ENCODE measurements around the gene CACNG7.

The CACNG7 gene

DNA sequence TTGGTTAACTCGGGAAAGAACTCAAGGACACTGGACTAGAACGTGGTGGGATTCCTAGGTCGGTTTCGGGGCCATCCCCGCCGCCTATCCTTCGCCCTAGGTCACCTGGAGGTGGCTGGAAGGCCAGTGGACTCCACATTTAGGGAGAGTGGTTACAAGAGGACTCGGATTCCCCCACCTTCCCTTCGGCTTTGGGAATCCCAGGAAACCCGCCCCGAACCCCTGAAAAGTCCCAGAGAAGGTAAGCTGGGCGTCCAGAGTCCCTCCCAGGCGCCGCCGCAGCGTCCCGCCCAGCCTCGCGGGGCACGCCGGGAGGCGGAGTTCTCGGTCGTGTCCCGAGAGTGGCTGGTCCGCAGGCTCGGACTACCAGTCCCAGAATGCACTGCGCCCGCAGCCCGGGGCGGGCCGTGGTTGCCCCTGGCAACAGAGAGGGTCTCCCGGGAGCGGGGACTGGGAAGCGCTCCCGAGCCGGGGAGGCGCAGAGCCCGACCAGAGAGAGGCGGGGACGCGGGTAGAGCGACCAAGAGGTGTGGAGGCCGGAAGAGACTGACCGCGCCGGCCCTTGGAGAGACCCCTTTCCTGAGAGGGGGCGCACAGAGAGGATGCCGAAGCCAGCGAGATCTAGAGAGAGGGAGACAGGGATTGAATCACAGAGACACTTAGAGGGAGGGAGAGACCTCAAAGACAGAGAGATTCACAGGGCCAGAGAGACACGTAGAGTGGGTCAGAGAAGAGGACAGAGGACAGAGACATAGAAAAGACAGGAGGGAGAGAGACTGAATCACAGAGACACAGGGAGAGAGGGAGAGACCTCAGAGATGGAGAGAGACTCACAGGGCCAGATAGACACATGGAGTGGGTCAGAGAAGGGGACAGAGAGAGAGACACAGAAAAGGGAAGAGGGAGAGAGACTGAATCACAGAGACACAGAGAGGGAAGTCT, 29.7 kb upstream of the CACNG7 start:
- peak; percentile 83 for DNase-seq

DNA sequence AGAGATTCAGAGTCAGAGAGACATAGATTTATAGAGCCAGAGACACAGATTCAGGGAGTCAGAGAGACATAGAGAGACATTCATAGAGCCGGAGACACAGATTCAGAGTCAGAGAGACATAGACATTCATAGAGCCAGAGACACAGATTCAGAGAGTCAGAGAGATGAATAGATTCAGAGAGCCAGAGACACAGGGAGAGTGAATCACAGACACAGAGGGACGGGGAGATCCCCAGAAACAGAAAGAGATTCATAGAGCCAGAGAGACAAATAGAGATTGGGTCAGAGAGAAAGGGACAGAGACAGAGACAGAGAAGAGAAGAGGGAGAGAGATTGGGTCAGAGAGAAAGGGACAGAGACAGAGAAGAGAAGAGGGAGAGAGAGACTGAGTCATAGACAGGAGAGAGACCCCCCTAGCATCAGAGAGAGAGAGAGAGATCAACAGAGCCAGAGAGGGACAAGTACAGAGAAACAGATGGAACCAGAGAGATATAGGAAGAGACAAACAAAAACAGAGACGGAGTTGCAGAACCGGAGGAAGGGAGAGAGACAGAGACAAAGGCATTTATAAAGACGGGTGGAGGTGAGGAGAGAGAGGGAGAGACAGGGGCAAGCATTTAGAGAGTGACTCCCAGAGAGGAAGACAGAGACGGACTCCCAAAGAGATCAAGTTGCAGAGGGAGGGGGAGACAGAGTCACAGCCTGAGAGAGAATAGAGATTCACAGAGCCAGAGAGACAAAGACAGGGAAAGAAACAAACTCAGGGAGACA, 28.2 kb upstream of the CACNG7 start:
- no peak for DNase-seq

DNA sequence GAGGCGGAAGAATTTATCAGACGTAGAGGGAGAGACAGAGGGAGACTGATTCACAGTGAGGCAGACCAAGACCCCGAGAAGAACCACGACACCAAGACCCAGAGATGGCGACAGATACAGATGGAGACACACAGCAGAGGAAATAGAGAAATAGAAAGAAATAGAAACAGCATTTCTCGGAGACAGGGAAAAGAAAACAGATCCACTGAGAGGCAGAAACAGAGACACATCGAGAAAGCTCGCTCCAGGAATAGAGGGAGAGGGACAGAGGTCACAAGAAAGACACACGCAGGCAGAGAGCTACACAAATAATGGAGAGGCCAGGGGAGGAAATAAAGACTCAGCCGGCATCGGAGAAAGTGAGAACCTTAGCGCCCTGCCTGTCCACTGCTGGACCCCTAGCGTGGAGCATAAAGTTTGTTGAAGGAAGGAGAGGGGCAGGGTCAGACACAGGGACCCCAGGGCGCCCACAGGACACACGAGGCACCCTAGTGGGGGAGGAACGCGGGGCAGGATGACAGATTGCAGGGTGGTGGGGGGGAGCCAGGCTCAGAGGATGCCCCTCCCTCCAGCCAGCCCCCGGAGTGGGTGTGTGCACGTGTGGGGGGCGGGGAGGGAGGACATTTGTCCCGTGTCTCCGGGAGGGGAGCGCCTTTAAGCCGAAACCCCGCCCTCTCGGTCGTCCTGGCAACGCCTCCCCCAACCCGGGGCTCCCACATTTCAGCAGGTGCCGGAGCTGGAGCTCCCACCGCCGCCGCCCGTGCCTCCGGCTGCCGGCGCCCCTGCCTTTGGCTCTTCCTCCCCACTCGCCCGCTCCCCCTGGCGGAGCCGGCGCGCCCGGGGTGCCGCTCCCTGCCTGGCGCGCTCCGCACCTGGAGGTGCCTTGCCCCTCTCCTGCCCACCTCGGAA, 27.3 kb upstream of the CACNG7 start, which contains the start of gene PRKCG:
PRKCG (plus strand) TSS at position 716 of the 909 bp plus-strand sequence. CDS start 298 bp downstream, outside the sequence.
- DNase-seq: peak; percentile 51

DNA sequence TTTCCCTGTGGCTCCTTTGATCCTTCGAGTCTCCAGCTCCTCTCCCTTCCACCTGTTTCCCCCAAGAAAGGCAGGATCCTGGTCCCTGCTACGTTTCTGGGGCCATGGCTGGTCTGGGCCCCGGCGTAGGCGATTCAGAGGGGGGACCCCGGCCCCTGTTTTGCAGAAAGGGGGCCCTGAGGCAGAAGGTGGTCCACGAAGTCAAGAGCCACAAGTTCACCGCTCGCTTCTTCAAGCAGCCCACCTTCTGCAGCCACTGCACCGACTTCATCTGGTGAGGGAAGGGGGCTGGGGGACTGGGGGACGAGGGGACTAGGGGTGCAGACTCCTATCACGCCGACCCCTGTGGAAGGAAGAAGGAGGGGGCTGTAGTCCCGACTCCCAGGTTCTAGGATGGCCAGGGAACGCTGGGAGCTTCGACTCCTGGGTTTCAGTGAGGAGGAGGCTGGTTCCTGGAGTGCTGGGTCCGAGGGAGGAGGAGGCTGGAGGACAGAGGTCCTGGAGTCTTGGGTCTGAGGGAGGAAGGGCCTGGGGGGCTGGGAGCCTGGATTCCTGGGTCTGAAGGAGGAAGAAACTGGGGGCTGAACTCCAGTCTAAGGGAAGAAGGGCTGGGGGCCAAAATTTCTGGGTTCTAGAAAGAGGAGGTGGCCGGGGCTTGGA, 26.6 kb upstream of the CACNG7 start:
- no peak for DNase-seq

DNA sequence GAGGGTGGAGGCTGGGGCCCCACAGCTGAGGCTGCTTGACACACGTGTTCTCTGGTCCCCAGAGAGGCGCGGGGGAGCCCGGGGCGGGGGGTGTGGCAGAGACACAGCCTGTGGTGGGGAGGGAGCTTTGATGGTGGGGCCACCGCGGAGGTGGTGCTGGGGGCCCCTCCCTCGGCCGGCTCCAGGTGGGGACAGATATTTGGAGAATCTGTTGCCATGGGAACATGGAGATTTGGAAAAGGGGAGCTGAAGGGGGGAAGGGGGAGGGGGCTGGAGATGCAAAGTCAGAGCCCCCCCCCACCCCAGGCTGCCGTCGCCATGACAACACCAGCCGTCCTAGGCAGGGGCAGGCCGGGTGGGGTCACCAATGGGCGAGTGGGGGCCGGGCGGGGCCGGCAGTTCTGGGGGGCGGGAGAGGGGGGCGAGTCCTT, 25.8 kb upstream of the CACNG7 start:
- no peak for DNase-seq

DNA sequence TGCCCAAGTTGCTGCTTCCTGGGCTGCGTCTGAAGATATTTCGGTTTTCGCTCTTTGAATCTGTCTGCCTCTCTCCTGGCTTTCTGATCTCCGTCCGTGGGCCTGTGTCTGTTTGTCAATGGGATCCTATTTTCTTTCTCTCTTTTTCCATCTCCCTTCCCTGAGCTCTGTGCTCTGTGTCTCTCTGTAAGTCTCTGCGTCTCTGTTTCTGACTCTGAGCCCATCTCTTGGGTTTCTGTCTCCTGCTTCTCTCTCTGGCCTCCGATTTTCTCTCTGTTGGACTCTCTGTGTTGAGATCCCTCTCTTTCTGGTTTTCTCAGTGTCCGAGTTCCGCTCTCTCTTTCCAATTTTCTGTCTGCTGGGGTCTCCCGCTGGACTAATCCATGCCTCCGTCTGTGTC, 25.3 kb upstream of the CACNG7 start:
- DNase-seq: no peak

DNA sequence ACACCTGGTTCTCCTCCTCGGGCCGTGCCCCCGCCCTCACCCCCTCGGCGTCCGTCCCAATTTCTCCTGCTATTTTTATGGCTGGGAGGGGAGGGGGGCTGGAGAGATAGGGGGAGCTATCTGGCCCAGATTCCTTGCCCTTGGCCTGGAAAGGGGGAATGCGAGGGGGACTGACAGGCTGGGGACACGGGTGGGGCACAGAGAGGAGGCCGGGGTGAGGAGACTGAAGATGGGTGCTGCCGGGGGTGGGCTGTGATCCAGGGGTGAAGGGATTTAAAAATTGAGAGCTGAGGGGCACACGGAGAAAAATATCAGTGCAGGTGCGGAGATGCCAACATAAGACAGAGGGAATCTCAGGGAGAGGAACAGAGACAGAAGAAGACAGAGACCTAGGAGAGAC, 24.8 kb upstream of the CACNG7 start:
- no peak for DNase-seq

DNA sequence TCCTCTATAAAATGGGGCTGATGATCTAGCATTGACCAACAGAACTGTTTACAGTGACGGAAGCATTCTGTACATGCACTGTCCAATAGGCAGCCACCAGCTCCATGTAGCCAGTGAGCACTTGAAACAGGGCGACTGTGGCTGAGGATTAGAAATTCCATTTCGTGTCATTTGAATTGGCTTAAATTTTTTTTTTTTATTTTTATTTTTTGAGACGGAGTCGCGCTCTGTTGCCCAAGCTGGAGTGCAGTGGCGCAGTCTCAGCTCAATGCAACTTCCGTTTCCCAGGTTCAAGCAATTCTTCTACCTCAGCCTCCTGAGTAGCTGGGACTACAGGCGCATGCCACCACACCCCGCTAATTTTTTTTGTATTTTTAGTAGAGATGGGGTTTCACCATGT, 24.0 kb upstream of the CACNG7 start:
- no peak for DNase-seq

DNA sequence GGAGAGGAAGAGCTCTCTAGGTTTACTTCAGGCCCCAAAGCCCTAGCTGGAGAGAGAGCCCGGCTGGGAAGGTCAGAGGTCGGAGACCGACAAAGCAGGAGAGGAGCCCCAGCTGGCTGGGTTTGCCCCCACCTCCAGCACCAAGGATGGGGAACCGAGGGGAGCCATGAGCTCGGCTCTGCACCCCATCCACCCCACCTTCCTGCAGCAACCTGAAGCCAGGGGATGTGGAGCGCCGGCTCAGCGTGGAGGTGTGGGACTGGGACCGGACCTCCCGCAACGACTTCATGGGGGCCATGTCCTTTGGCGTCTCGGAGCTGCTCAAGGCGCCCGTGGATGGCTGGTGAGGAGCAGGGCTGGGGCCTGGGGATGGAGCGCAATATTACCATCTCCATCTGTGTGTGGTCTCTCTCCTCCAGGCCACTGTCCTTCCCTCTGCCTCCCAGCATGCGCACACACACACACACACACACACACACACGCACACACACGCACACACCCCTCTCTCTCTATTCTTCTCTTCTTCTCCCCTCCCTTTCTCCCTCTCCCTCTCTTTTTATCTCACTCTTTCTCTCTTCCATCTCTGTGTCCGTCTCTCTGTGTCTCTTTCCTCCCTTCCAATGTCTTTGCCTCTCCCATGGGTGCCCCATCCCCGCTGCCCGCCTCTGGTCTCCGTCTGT, 16.6 kb upstream of the CACNG7 start:
- no peak for DNase-seq

DNA sequence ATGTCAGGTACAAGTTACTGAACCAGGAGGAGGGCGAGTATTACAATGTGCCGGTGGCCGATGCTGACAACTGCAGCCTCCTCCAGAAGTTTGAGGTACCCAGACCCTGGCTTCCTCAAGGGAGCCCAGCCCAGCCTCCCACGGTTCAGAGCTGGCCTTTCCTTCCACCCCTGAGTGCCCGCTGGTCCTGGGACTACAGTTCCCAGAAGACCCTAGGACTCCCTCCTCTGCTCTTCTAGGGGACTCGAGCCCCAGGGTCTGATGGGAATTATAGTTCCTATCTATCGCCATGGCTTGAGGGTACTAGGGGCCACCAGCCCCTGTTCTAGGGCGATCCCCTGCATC, 16.1 kb upstream of the CACNG7 start:
- DNase-seq: peak; percentile 48

DNA sequence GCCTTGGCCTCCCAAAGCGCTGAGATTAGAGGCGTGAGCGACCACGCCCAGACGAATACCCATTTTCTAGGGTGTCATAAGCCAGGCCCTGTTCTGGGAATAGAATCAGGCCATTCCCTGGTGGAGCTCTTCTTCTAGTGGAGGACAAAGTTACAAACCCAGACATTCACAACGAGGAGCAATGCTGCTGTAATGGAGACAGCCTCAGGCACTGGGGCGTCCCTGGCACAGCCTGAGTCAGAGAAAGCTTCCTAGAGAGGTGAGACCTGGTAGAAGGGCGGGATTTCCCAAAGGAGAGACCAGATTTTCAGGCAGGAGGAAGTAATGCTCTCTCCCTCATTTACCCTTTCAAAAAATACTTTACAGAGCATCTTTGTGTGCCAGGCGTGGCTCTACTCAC, 14.4 kb upstream of the CACNG7 start:
- DNase-seq: no peak

DNA sequence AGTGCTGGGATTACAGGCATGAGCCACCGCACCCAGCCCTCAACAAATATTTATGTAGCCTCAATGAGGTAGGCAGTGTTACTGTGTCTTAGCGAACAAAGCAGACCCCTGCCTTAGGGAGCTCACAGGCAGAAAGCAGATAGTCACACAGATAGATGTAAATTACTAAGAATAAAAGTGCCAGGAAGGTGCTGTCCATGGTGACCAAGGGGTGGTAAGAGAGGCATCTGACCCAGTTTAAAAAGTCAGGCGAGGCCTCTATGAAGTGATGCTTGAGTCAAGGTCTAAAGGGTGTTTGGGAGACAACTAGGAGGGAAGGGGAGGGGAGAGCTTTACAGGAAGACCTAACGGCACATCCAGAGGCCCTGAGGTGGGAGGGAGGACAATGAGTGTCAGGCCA, 12.4 kb upstream of the CACNG7 start:
- no peak for DNase-seq

DNA sequence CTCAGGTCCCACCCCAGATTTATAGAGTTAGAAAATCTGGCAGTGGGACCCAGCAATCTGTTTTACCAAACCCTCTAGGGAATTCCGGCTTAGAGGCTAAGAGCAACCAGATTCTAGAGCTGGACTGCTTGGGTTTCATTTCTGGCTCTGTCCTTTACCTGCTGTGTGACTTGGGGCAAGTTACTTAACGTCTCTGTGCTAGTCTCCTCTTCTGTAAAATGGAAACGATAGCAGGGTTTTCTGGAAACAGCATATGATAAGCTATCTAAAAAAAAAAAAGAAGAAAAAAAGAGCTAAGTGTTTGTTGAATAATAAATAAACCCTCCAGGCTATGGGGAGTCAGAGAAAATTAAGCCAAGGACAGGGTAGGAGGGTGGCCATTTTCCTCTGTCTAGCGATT, 11.6 kb upstream of the CACNG7 start:
- no peak for DNase-seq

DNA sequence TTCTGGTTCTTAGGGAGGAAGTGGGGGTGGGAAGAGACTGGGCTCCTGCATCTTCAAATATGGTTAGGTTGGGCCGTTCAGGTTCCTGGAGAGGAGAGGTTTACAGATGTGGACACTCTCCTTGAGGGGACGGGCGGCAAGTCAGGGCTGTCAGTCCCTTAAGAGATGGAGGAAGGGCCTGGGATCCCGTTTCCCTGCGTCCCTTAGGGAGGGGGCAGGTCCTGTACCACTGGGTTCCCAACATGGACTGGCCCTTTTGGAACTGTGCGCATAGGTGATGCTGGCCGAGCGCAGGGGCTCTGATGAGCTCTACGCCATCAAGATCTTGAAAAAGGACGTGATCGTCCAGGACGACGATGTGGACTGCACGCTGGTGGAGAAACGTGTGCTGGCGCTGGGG, 10.9 kb upstream of the CACNG7 start:
- no peak for DNase-seq

DNA sequence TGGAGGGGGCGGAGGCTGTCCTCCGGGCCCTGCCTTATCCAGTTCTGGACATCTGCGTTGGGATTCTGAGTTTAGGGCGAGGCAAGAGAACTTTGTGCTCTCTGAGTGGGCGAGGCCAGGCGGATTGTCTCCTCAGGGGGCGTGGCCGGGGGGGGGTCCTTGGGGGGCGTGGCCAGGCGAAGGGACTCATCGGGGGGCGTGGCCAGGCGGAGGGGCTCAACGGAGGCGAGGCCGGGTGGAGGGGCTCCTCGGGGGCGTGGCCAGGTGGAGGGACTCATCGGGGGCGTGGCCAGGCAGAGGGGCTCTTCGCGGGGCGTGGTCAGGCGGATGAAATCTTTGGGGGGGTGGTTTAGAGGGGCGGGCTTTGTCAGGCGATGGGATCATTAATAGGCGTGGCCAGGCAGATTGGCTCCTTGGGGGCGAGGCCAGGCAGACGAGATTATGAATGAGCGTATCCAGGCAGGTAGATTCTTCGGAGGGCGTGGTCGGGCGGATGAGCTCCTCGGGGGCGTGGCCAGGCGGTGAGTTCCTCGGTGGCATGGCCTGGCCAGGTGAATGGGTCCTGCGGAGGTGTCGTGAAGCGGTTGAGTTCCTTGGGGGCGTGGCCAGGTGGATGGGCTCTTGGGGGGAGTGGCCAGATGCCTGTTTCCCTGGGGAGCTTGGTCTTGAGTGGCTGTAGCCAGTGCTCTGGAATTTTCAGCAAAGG, 10.3 kb upstream of the CACNG7 start:
- peak; percentile 26 for DNase-seq

DNA sequence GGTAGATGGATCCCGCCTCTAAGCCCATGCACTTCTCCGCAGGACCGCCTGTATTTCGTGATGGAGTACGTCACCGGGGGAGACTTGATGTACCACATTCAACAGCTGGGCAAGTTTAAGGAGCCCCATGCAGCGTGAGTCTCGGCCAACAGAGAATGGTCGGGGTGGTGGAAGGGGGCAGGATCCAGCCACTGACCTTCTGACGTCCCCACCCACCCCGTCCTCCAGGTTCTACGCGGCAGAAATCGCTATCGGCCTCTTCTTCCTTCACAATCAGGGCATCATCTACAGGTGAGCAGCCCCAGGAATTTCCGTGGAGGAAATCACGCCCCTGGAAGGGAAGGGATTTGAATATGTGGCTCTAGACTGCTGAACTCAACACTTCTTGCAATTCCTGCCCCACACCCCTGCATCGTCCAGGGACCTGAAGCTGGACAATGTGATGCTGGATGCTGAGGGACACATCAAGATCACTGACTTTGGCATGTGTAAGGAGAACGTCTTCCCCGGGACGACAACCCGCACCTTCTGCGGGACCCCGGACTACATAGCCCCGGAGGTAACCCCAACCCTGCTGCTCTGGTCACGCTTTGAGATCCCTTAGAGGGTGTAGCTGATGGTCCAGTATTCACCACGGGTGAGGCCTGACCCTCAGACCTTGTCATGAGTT, 8.8 kb upstream of the CACNG7 start:
- no peak for DNase-seq

DNA sequence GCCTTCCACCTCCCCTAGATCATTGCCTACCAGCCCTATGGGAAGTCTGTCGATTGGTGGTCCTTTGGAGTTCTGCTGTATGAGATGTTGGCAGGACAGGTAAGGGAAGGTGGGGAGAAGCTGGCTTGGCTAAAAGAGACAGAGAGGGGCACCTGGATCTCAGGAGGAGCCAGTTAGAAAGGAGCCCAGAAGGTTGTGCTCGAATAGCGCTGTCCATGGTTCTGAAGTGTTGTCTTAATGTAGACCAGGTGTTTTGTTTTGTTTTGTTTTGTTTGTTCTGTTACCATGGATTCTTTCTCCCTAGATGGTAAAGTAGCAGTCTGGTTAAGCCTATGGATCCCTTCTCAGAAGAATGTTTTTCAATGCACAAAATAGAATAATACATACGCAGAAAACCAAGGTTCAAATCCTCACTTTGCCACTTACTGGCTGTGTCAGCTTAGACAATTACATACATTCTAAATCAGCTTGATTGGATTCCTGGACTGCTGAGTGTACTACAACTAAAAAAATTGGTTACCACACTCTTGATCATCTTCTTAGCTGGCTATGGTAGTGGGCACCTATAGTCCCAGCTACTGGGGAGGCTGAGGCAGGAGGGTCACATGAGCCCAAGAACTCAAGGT, 5.9 kb upstream of the CACNG7 start:
- peak; percentile 83 for DNase-seq

DNA sequence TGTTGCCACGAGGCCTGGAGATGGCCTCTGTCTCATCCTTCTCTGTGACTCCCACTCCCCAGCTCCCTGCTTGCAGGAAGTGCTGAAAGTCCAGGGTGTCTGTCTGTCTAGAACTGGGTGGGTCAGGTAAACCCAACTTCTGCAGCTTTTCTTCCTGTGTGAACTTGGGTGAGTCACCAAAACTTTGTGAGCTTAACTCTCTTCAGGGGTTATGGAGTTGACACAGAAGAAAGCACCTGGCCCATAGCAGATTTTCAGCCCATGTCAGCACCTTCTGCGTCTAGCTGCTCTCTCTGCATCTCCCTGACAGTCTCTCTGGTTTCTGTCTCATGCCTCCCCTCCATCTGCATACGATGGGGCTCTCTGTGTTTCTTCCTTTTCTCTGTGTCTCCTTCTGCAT, 4.2 kb upstream of the CACNG7 start:
- DNase-seq: no peak

DNA sequence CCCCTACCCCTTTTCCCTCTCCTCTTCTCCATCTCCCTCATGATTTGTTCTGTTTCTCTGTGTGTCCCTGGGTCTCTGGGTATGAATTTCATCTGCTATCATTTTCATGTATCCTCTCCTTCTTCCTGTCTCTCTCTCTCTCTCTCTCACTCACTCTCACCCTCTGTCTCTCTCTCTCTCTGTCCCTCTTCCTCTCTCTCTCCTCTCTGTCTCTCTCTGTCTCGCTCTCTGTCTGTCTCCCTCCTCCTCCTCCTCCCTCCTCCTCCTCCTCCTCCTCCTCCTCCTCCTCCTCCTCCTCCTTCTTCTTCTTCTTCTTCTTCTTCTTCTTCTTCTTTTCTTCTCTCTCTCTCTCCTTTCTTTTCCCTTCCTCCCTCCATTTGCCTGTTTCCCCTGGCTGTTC, 3.3 kb upstream of the CACNG7 start:
- DNase-seq: no peak

Measured in hematopoietic multipotent progenitor cell treated with erythropoietin and hydrocortisone succinate and interleukin-3 and kit ligand, for 6 days (in vitro differentiated cells).